Islet precursor cell (in vitro differentiated cells): ENCODE measurements around the gene RALY.
"Not testable (repeated sequence)": the region's sequence is repeated elsewhere in the genome, so short reads cannot be mapped to it uniquely, and the experiment has no call there.

ENCODE experiments used
- DNase-seq: peaks from one replicate; pipeline ENCODE4 v3.0.0-alpha.2; 2018

RALY gene

GRCh38 chr20:34018166-34018565, 24.5 kb downstream of the RALY start:
- DNase-seq = no peak

GRCh38 chr20:34022151-34022838, 28.6 kb downstream of the RALY start:
- DNase-seq = no peak

- DNase-seq = no peak
Measured at GRCh38 chr20:34022839-34023234, 29.1 kb downstream of the RALY start.

- no peak for DNase-seq
Measured at GRCh38 chr20:34023937-34024722, 30.4 kb downstream of the RALY start.

- DNase-seq = no peak
Measured at GRCh38 chr20:34024723-34025351, 31.1 kb downstream of the RALY start.

GRCh38 chr20:34028013-34028412, 34.3 kb downstream of the RALY start:
- DNase-seq = not testable (repeated sequence)

GRCh38 chr20:34029415-34029814, 35.7 kb downstream of the RALY start:
- no peak for DNase-seq

- no peak for DNase-seq
Measured at GRCh38 chr20:34030456-34030855, 36.7 kb downstream of the RALY start.

GRCh38 chr20:34033903-34034302, 40.2 kb downstream of the RALY start:
- no peak for DNase-seq

GRCh38 chr20:34037121-34037520, 43.4 kb downstream of the RALY start:
- no peak for DNase-seq

- no peak for DNase-seq
Measured at GRCh38 chr20:34037767-34038166, 44.1 kb downstream of the RALY start.

- DNase-seq = no peak
Measured at GRCh38 chr20:34040300-34040995, 46.7 kb downstream of the RALY start.

- no peak for DNase-seq
Measured at GRCh38 chr20:34041226-34041625, 47.5 kb downstream of the RALY start.

GRCh38 chr20:34042262-34042661, 48.6 kb downstream of the RALY start:
- DNase-seq = no peak

GRCh38 chr20:34043025-34043424, 49.3 kb downstream of the RALY start:
- no peak for DNase-seq

- no peak for DNase-seq
Measured at GRCh38 chr20:34045294-34045693, 51.6 kb downstream of the RALY start.

GRCh38 chr20:34045930-34046725, 52.4 kb downstream of the RALY start:
- DNase-seq = no peak

- DNase-seq = no peak
Measured at GRCh38 chr20:34047010-34047687, 53.4 kb downstream of the RALY start.

GRCh38 chr20:34047917-34048316, 54.2 kb downstream of the RALY start:
- no peak for DNase-seq

GRCh38 chr20:34049389-34049788, 55.7 kb downstream of the RALY start:
- DNase-seq = no peak

- DNase-seq = no peak
Measured at GRCh38 chr20:34049897-34050695, 56.4 kb downstream of the RALY start.
